NCI-H1105 (cell line): ENCODE data around the gene ATP1B4.
A peak's percentile ranks its signal among the peaks of the same experiment; 100 is the strongest.
"Not testable (repeated sequence)": the region's sequence is repeated elsewhere in the genome, so short reads cannot be mapped to it uniquely, and the experiment has no call there.

ENCODE experiments used
- DNase-seq: peaks from one replicate; lab custom pipeline; 2025; lab: John Stamatoyannopoulos, UW

Gene ATP1B4

DNA sequence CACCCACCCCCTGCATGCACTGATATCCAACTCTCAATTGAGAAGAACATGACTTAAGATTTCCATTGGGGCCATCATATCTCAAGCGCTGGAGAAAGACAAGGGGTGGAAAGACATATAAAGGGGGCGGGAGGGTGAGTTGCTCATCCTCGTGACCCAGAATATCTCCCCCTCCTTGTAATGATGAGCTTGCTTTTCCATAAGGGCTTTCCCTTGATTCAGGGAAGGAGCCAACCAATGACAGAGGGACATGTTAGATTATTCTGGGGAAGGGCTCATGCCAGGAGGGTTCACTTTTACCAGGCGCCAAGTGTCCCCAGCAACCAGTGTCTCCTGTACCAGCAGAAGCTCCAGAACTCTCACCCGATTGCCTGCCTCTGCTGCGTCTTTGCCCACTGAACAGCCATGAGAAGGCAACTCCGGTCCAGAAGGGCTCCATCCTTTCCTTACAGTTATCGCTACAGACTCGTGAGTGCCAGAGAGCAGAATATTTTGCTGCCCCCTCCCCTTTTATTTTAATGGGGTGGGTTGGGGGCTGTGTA lies at the start of gene ATP1B4:
Gene ATP1B4 (plus strand): TSS at position 326 of the 542 bp plus-strand sequence. CDS start 80 bp downstream, at position 406.
- DNase-seq = no peak

DNA sequence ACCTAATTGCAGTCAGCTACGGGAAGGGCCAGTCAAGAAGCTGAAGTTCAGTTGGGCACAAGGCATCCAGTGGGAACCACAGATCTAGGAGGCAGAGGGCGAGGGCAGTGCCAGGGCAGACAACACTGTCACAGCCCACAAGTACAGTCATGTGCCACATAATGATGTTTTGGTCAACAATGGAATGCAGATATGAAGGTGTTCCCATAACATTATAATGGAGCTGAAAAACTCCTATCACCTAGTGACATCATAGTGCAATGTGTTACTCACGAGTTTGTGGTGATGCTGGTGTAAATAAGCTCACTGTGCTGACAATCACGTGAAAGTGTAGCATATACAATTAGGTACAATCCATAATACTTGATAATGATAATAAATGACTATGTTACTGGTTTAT lies 46.1 kb upstream of the ATP1B4 start:
- no peak for DNase-seq

DNA sequence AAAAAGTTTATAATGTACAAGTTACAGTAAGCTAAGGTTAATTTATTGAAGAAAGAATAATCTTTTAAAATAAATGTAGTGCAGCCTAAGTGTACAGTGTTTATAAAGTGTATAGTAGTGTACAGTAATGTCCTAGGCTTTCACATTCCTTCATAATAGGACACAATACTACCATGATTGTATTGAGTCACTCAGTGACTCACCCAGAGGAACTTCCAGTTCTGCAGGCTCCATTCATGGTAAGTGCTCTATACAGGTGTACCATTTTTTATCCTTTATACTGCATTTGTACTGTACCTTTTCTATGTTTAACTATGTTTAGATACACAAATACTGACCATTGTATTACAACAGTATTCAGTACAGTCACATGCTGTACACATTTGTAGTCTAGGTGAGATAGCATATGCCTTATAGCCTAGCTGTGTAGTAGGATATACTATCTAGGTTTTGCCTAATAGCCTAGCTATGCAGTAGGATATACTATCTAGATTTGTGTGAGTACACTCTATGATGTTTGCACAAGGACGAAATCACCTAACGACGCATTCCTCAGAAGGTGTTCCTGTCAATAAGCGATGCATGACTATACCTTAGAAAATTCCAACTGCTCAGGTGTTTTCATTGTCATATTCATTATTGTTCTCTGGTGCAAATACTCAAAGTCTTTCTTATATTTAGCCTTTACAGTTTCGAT lies 45.2 kb upstream of the ATP1B4 start:
- no peak for DNase-seq

DNA sequence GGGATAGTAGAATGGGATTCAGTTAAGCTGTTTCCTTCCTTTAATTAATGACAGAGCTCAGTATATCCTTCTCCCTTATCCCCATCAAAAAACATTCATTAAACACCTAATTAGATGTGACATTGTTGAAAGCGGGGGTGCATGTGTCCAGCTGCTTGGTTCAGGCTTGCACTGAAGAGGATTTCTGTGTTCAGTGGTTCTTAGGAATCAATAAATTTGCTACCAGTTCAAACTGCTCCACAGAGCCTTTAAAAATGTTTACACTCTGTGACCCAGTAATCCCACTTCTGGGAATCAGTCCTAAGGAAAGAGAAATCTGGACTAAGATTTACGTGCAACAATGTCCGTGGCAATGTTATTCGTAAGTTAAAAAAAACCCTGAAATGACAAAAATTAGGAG lies 43.5 kb upstream of the ATP1B4 start:
- no peak for DNase-seq

DNA sequence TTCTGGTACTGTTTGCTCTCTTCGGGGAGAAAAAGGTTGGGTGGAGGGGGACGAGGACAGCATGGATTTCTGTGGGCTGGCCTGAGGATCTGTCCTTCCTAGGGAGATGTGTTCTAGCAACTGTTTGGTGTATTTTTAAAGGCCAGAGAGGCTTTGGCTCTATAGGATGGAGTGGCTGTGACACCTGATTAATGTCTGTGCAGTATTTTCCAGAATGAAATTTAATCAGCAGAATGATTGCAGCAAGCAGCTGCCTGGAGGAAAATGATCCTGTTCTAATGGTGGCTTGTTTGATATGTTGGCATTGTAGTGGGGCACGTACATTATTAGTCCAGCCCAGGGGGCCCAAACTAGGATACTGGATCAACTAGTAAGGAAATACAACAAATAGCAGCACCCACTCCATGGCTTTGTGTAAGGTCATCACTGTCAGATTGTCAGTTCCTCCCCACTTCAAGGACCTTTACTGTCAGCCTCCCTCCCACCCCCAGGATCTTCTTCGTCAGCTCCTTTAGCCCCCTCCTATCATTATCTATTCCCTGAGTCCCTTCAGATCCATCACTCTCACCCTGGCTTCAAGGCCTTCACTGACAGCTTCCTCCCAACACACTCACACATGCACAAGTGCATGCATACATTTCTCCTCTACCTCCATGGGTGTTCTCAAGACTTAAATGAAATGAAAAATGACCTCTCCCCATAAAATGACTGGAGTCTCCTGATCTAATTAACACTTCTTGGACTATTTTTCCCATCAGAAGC lies 40.2 kb upstream of the ATP1B4 start:
- no peak for DNase-seq

DNA sequence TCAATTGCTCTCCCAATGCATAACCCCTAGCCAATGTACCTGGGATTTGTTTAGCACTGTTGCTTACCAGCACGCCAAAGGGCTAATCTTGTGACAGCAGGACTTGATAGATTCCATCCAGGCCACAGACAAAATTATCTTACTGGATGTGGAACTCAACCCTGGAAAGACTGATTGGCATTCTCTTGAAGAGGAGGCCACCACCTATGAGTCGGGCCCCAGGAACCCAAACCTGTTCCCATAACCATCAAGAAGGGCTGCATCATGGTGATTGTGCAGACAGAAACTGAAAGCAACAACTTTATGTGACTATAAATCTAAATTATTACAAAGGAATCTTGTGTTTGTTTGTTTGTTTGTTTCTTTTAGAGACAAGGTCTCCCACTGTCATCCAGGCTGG lies 30.8 kb upstream of the ATP1B4 start:
- no peak for DNase-seq

DNA sequence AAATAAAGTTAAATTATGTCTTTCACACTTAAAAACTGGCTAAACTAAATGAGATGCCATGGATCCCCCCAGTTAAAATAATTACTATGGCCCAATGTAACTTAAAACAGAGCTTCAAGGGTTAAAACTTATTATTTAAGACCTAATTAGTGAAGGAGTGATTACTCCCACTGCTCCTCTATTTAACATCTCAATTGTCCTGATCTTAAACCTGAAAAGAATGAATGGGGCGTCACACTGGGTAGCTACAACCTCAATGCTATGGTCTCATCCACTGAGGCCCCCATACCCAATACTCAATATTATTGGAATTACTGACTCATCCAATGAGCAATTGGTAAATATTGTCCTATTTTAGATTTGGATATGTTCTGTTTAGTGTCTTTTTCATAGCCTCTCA lies 29.5 kb upstream of the ATP1B4 start:
- no peak for DNase-seq

DNA sequence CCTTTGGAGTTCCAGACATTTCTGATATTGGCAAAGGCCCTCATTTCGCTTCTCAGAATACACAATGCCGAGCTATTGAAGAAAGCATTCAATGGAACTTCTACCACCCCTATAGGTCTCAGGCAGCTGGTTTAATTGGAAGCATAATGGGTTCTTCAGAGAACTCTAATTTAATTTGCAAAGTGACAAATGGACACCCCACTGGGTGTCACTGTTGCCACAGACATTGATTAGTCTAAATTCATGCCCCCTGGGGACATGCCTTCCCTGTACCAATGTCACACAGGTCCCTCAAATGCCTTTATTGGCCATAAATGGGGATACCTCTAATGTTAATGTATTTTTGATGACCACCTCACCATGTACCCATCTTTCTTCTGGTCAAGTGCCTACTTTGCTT lies 27.7 kb upstream of the ATP1B4 start:
- no peak for DNase-seq

DNA sequence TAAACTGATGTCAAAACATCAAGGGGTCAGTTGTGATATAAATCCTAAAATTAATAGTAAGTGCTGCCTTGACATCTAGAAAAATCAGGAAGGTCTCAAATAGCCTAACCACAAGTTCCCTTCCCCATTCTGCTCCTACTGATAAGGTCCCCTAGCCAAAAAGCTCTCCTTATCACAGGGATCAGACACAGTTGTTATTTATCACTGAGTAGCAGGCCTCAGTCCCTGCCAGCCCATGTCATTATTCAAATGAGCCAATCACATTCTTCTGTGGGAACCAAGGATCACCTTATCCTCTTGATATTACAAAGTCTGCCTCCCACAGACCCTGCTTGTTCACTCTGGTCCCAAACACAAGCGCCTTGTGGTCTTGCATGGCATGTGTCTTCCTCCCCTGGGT lies 27.3 kb upstream of the ATP1B4 start:
- no peak for DNase-seq

DNA sequence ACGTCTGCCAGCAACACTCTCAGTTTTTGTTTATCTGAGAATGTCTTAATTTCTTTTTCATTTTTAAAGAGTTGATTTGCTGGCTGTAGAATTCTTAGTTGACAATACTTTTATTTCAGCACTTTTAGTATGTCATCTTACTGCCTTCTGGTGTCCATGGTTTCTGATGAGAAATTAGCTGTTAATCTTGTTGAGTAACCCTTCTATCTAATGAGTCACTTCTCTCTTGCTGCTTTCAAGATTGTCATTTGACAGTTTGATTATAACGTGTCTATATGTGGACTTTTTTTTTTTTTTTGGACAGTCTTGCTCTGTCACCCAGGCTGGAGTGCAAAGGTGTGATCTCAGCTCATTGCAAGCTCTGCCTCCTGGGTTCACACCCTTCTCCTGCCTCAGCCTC lies 26.6 kb upstream of the ATP1B4 start:
- no peak for DNase-seq

DNA sequence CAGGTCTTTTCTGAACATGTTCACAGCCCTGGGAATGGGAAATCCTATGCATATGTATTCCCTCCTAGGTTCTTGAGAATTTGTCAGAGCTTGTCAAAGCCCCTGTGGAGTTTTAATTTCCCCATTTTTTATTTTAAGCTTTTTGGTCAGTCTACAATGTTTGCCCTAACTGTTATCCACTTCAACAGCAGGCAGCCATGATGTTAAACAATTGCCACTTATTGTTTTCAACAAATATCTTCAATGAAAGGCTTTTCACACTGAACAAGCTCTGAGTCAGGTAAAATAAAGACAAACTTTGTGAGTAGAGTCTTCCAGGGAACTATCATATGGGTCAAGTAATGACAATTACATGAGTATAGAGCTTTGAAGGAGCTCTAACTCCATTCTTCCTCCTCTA lies 25.0 kb upstream of the ATP1B4 start:
- DNase-seq = no peak

DNA sequence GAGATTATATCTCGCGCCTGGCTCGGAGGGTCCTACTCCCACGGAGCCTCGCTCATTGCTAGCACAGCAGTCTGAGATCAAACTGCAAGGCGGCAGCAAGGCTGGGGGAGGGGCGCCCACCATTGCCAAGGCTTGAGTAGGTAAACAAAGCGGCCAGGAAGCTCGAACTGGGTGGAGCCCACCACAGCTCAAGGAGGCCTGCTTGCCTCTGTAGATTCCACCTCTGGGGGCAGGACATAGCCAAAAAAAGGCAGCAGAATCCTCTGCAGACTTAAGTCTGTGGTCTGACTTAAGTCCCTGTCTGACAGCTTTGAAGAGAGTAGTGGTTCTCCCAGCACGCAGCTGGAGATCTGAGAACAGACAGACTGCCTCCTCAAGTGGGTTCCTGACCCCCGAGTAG lies 17.3 kb upstream of the ATP1B4 start:
- not testable (repeated sequence) for DNase-seq

DNA sequence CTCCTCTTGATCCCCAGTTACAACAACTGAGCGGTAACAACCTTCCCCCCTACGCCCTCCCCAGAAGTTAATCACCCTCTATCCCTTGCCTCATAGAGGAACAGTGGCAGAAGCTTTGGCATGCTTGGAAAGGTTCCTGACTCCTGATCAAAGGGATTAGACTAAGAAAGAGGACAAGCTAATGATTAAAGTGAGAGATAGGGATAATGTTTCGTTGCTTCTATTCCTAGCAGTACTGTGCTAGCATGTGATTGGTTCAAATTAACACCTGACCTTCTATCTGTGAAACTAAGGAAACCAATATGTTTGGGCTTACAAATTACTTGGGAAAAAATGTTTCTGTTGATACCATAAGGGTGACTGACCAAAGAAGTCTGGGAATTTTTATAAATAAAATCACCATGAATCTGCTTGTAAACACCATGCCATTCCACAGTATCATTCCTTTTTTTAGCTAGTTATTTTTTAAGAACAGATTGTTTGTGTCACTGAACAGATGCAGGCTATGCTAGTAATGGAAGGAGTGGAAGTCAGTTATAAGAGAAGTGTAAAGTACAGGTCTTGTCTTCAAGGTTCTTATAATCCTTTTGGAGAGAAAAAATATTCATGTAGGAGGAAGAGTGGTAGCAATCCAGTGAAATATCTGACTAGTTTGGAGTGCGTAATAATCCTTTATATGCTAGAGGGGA lies 11.3 kb upstream of the ATP1B4 start:
- DNase-seq = no peak

DNA sequence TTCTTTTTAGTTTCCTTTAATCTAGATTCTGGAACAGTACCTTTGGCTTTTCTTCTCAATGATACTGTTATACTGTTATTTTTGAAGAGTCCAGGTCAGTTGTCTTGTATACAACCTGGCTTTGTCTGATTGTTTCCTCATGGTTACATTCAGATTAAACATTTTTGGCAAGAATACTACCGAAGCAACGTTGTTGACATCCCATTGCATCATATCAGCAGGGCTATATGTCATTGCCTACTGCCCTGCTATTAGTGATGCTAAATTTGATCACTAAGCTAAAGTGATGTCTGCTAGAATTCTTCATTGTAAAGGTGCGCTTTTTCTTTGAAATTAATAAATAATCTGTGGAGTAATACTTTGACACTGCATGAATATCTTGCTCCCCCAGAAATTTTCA lies 5.8 kb upstream of the ATP1B4 start:
- DNase-seq = no peak

DNA sequence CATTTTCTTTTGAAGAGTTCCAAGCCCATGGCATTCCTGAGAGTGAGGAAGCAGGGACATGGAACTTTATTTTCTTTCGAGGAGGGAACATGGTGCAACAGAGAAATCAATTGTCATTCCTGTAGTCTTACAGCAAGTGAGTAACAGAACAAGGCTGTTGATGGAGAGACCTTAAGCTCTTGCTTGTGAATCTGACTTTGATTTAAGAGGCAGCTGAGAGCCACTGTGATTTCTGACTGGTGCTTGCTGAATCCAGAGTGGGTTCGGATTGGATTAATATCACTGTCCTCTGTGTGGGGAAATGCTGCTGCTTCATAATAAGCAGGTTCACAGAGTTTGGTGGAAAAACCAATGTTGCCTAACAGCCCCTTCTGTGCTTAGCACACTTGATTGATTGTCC lies 4.7 kb upstream of the ATP1B4 start:
- DNase-seq = no peak

DNA sequence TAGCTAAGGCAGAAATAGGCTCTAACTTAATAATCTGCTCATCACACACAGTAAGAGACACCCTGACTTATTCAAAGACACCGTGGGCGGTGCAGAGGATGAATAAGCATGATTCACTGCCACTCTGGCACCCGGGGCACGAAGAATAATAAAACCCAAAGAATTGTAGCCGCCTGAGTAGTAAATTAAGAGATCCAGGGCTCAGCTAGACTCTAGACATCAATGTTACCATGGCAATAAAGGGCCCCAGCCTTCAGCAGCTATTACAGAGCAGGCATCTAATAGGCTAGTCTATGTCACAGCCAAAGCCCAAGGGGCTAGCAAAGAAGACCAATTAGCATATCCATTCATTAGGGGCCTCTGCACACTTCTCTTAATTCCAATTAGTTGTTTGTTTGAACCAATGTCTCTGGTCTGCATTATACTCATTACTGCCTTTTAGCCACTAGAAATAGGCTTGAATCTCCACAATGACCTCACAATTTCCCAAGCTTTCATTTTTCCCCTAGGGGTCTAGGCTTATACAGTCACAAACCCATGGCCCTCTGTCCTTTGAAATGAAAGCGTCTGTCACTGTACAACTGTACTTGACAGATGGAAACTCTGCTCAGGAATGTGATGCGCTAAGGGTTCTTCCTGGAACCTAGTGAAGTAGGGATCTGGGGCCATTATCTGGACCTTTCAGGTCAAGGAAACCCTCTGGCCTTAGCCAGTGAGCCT lies 3.0 kb upstream of the ATP1B4 start:
- DNase-seq = no peak

DNA sequence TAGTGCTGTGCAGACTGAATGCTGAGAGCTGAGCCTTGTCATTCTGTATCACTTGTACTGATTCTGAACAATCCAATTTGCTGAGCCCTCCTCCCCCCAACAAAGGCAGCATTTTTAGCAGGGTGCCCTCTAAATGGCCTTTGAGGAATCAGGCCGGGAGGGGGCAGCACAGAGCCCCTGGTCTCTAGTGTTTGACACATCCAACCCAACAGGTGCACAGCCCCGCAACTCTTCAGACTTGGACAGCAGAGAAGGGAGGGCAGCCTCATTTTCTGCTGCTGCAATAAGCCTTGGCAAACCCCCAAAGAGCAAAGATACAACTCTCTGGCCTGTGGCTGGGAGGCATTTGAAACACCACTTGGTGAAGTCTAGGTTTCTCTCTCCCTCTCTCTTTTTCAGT lies 3.4 kb downstream of the ATP1B4 start:
- DNase-seq = peak; percentile 33

DNA sequence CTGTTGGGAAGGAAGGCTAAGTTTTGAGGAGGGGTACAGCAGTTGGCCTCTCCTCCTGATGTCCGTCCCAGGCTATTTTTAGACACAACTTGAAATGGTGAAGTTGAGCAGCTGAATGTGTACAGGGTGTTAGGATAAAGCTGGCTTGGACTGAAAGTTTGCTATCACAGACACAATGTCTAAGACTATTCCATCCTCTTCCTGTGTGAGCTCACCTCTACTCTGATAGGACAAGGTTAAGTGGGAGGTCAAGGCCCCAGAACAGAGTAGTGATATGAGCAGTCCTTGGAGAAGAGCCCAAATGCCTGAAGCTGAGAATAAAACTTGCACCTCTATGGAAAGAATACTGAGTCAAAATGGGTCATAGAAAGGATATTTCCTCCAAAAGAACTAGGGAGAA lies 4.1 kb downstream of the ATP1B4 start:
- no peak for DNase-seq

DNA sequence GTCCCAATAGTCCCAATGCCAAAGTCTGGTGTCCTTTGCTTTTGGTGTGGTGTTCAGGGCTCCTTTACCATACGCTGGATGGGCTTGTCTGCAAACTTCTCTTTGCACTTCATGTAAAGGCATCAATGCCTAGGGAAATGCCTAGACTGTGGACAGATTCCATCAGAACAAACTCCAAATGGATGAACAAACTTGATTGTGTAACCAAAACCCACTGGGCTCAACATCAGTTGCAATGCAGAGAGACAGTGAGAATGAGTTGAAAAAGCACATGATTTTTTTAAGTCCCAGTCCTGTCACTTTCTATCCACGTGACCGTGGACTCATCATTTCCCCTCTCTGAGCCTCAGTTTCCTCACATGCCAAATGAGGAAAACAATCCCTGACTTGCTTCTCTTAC lies 4.9 kb downstream of the ATP1B4 start:
- no peak for DNase-seq

DNA sequence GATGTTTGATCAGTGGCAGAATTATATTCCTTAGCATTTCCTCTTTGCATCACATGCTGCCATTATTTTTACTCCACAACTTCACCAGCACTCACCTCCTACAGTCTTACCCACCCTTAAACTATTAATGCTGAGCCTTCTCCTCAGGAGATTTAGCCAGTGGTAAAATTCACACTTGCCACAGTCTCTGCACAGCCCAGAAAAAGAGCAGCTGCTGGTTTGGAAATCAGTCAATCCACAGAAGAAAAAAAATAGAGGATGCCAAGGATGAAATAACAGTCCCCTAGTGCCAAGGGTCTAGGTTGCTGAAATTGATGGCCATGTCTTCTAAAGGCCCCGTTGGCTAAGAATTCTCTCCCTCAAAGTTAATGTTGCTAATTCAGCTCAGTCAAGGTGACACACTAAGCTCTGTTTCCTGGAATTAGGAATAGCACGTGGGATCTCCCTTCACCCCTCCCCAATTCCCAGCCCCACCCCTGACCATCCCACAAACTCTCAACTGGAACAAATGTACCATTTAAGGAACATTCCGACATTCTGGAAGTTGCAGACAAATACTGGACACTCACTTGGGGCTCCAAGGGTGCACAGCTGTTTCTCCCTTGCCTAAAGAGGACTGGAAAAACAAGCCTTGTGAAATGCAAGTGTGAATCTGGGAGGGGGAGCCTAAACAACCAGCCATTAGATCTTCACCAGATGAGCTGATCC lies 5.7 kb downstream of the ATP1B4 start:
- DNase-seq = no peak

DNA sequence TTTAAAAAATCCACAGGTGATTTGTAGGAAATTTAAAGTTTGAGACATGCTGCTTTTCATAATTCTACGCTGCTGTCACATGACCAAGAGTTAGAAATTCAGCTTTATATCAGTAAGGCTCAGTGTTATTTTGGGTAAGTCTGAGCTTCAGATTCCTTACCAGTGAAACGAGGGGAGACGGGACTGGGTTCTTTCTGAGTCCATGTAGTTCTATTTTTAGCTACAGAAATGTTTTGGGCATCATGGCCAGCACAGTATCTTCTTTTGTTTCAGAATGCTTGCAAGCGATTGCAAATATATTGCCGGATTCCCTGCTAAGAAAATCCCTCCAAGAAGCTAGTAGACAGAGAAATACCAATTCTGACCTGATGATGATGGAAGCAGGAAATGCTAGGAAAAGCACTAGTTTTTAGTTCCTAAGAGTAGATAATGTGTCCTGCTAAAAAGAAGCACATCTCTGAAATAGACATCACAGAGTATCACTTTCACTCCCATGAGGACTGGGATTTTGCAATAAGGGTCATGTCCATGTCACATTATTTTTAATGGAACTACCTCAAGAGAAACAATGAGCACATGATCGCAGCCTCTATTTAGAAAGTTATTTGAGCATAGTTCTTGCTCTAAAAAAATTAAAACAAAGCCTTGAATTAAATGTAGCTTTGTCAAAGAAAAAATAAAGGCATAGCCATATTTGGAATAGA lies 10.9 kb downstream of the ATP1B4 start:
- no peak for DNase-seq
